ENCODE data around the gene ARAP2. TPM values are rescaled to one million over a fixed set of nuclear protein-coding genes. Genes with fewer than 3 reads are reported as not detected.
A peak's percentile ranks its signal among the peaks of the same experiment; 100 is the strongest.

The ARAP2 gene
- total and polyA plus RNA-seq, 7 experiments from 2014 or later = 10.4 to 78.5 (median 43.5) TPM

GRCh38 chr4:36180206-36180605 is 64.1 kb downstream of the ARAP2 start:
- no peak overlapping the region for H3K4me3 ChIP-seq (ENCODE audit: low read length)
- H3K36me3 Mint-ChIP-seq = peaks cover 0 to 57% (median 23%) of the 10 kb centered on the region in 5 donors
- POLR2A ChIA-PET = no interaction called here
- H3K27me3 Mint-ChIP-seq = no peaks in the 10 kb centered on the region
- CTCF ChIA-PET = interaction anchor here (0.7 kb wide), 1 partner anchor 16 kb away, joined by 3 read pairs; no protein-coding TSS in a partner anchor
- no peaks in the 10 kb centered on the region for H3K9me3 Mint-ChIP-seq
- no peaks in the 10 kb centered on the region for H3K4me1 ChIP-seq (ENCODE audit: control insufficient read depth in 2 of 2, insufficient read depth in 2 of 2, low read length in 2 of 2)
- no peaks in the 10 kb centered on the region for H3K9me3 ChIP-seq (ENCODE audit: control insufficient read depth in 2 of 3, low read length in 3 of 3)
- intact Hi-C loops (cut with micrococcal nuclease) = no loop called here
- ATAC-seq (no peak), DNase-seq (no peak)
- H3K27ac Mint-ChIP-seq = no peak overlapping the region
- H3K4me1 Mint-ChIP-seq = peaks cover 0 to 7% (median 4%) of the 10 kb centered on the region in 7 donors
- no peak overlapping the region for H3K27ac ChIP-seq (ENCODE audit: low read depth, low read length)
- peaks cover 3 to 7% (median 4%) of the 10 kb centered on the region in 3 experiments for H3K36me3 ChIP-seq (ENCODE audit: control insufficient read depth in 2 of 3, insufficient read depth in 3 of 3, low read length in 3 of 3)
- no peak overlapping the region for H3K4me3 Mint-ChIP-seq
- H3K27me3 ChIP-seq (ENCODE audit: control insufficient read depth in 2 of 2, insufficient read depth in 2 of 2, low read length in 2 of 2) = no peaks in the 10 kb centered on the region

- Mint-ChIP-seq H3K4me1 (peaks cover 0 to 13% (median 4%) of the 10 kb centered on the region in 7 donors), H3K4me3 (no peak overlapping the region), H3K36me3 (peaks cover 0 to 69% (median 31%) of the 10 kb centered on the region in 5 donors), H3K27ac (peak overlapping the region in 1 of 9 donors; percentile 7), H3K9me3 (no peaks in the 10 kb centered on the region), H3K27me3 (no peaks in the 10 kb centered on the region)
- H3K27me3 ChIP-seq (ENCODE audit: control insufficient read depth in 2 of 2, insufficient read depth in 2 of 2, low read length in 2 of 2) = no peaks in the 10 kb centered on the region
- ChIA-PET POLR2A (no interaction called here), CTCF (no interaction called here)
- H3K36me3 ChIP-seq (ENCODE audit: control insufficient read depth in 2 of 3, insufficient read depth in 3 of 3, low read length in 3 of 3) = peaks cover 0 to 7% (median 3%) of the 10 kb centered on the region in 3 experiments
- H3K4me3 ChIP-seq (ENCODE audit: low read length) = no peak overlapping the region
- no peak for DNase-seq
- H3K4me1 ChIP-seq (ENCODE audit: control insufficient read depth in 2 of 2, insufficient read depth in 2 of 2, low read length in 2 of 2) = no peaks in the 10 kb centered on the region
- H3K27ac ChIP-seq (ENCODE audit: low read depth, low read length) = no peak overlapping the region
- H3K9me3 ChIP-seq (ENCODE audit: control insufficient read depth in 2 of 3, low read length in 3 of 3) = no peaks in the 10 kb centered on the region
- no peak for ATAC-seq
- intact Hi-C loops (cut with micrococcal nuclease) = loop anchor here in 1 of 2 donors (10.0 kb wide), 1 partner anchor 244 kb away; no protein-coding TSS in a partner anchor
These were observed 65.8 kb downstream of the ARAP2 start for GRCh38 chr4:36178484-36178883.

GRCh38 chr4:36177946-36178345 is 66.4 kb downstream of the ARAP2 start:
- Histone ChIP-seq H3K36me3 (ENCODE audit: control insufficient read depth in 2 of 3, insufficient read depth in 3 of 3, low read length in 3 of 3) (peaks cover 0 to 7% (median 3%) of the 10 kb centered on the region in 3 experiments), H3K27ac (ENCODE audit: low read depth, low read length) (no peak overlapping the region), H3K4me3 (ENCODE audit: low read length) (no peak overlapping the region), H3K4me1 (ENCODE audit: control insufficient read depth in 2 of 2, insufficient read depth in 2 of 2, low read length in 2 of 2) (no peaks in the 10 kb centered on the region), H3K27me3 (ENCODE audit: control insufficient read depth in 2 of 2, insufficient read depth in 2 of 2, low read length in 2 of 2) (no peaks in the 10 kb centered on the region), H3K9me3 (ENCODE audit: control insufficient read depth in 2 of 3, low read length in 3 of 3) (no peaks in the 10 kb centered on the region)
- no peaks in the 10 kb centered on the region for H3K9me3 Mint-ChIP-seq
- peaks cover 0 to 13% (median 4%) of the 10 kb centered on the region in 7 donors for H3K4me1 Mint-ChIP-seq
- intact Hi-C loops (cut with micrococcal nuclease) = loop anchor here in 1 of 2 donors (10.0 kb wide), 1 partner anchor 243 kb away; no protein-coding TSS in a partner anchor
- ChIA-PET CTCF (no interaction called here), POLR2A (no interaction called here)
- no peak for ATAC-seq
- DNase-seq = no peak
- no peaks in the 10 kb centered on the region for H3K27me3 Mint-ChIP-seq
- no peak overlapping the region for H3K4me3 Mint-ChIP-seq
- peaks cover 0 to 67% (median 34%) of the 10 kb centered on the region in 5 donors for H3K36me3 Mint-ChIP-seq
- no peak overlapping the region for H3K27ac Mint-ChIP-seq

GRCh38 chr4:36174570-36174969 is 69.7 kb downstream of the ARAP2 start:
- peaks cover 0 to 58% (median 35%) of the 10 kb centered on the region in 5 donors for H3K36me3 Mint-ChIP-seq

GRCh38 chr4:36173905-36174304 is 70.4 kb downstream of the ARAP2 start:
- peaks cover 0 to 9% (median 0%) of the 10 kb centered on the region in 7 donors for H3K4me1 Mint-ChIP-seq
- H3K4me3 ChIP-seq (ENCODE audit: low read length) = no peak overlapping the region
- ChIA-PET POLR2A (no interaction called here), CTCF (no interaction called here)
- DNase-seq (no peak), ATAC-seq (no peak)
- no peak overlapping the region for H3K27ac ChIP-seq (ENCODE audit: low read depth, low read length)
- intact Hi-C loops (cut with micrococcal nuclease) = loop anchor here in 1 of 2 donors (10.0 kb wide), 1 partner anchor 239 kb away; no protein-coding TSS in a partner anchor
- no peak overlapping the region for H3K27ac Mint-ChIP-seq
- H3K9me3 ChIP-seq (ENCODE audit: control insufficient read depth in 2 of 3, low read length in 3 of 3) = no peaks in the 10 kb centered on the region
- peaks cover 0 to 7% (median 3%) of the 10 kb centered on the region in 3 experiments for H3K36me3 ChIP-seq (ENCODE audit: control insufficient read depth in 2 of 3, insufficient read depth in 3 of 3, low read length in 3 of 3)
- no peaks in the 10 kb centered on the region for H3K9me3 Mint-ChIP-seq
- H3K36me3 Mint-ChIP-seq = peaks cover 0 to 57% (median 32%) of the 10 kb centered on the region in 5 donors
- no peaks in the 10 kb centered on the region for H3K4me1 ChIP-seq (ENCODE audit: control insufficient read depth in 2 of 2, insufficient read depth in 2 of 2, low read length in 2 of 2)
- no peak overlapping the region for H3K4me3 Mint-ChIP-seq
- no peaks in the 10 kb centered on the region for H3K27me3 ChIP-seq (ENCODE audit: control insufficient read depth in 2 of 2, insufficient read depth in 2 of 2, low read length in 2 of 2)
- no peaks in the 10 kb centered on the region for H3K27me3 Mint-ChIP-seq

More at GRCh38 chr4:36174570-36174969, 69.7 kb downstream of the ARAP2 start:
- Histone ChIP-seq H3K4me3 (ENCODE audit: low read length) (no peak overlapping the region), H3K4me1 (ENCODE audit: control insufficient read depth in 2 of 2, insufficient read depth in 2 of 2, low read length in 2 of 2) (no peaks in the 10 kb centered on the region), H3K27ac (ENCODE audit: low read depth, low read length) (no peak overlapping the region), H3K36me3 (ENCODE audit: control insufficient read depth in 2 of 3, insufficient read depth in 3 of 3, low read length in 3 of 3) (peaks cover 0 to 7% (median 3%) of the 10 kb centered on the region in 3 experiments), H3K9me3 (ENCODE audit: control insufficient read depth in 2 of 3, low read length in 3 of 3) (no peaks in the 10 kb centered on the region), H3K27me3 (ENCODE audit: control insufficient read depth in 2 of 2, insufficient read depth in 2 of 2, low read length in 2 of 2) (no peaks in the 10 kb centered on the region)
- Mint-ChIP-seq H3K4me1 (peaks cover 0 to 9% (median 0%) of the 10 kb centered on the region in 7 donors), H3K4me3 (no peak overlapping the region), H3K27ac (no peak overlapping the region), H3K9me3 (no peaks in the 10 kb centered on the region), H3K27me3 (no peaks in the 10 kb centered on the region)
- intact Hi-C loops (cut with micrococcal nuclease) = loop anchor here in 1 of 2 donors (10.0 kb wide), 1 partner anchor 240 kb away; no protein-coding TSS in a partner anchor
- no peak for DNase-seq
- no peak for ATAC-seq
- CTCF ChIA-PET = no interaction called here
- POLR2A ChIA-PET = no interaction called here

- no peaks in the 10 kb centered on the region for H3K27me3 ChIP-seq (ENCODE audit: control insufficient read depth in 2 of 2, insufficient read depth in 2 of 2, low read length in 2 of 2)
- H3K27ac ChIP-seq (ENCODE audit: low read depth, low read length) = no peak overlapping the region
- Mint-ChIP-seq H3K27ac (no peak overlapping the region), H3K27me3 (no peaks in the 10 kb centered on the region), H3K36me3 (peaks cover 0 to 53% (median 26%) of the 10 kb centered on the region in 5 donors), H3K4me1 (peaks cover 0 to 7% (median 0%) of the 10 kb centered on the region in 7 donors), H3K4me3 (no peak overlapping the region), H3K9me3 (no peaks in the 10 kb centered on the region)
- CTCF ChIA-PET = no interaction called here
- ATAC-seq = no peak
- DNase-seq = no peak
- no peaks in the 10 kb centered on the region for H3K9me3 ChIP-seq (ENCODE audit: control insufficient read depth in 2 of 3, low read length in 3 of 3)
- intact Hi-C loops (cut with micrococcal nuclease) = loop anchor here in 1 of 2 donors (10.0 kb wide), 1 partner anchor 238 kb away; no protein-coding TSS in a partner anchor
- H3K36me3 ChIP-seq (ENCODE audit: control insufficient read depth in 2 of 3, insufficient read depth in 3 of 3, low read length in 3 of 3) = peaks cover 0 to 3% (median 3%) of the 10 kb centered on the region in 3 experiments
- POLR2A ChIA-PET = no interaction called here
- no peak overlapping the region for H3K4me3 ChIP-seq (ENCODE audit: low read length)
- no peaks in the 10 kb centered on the region for H3K4me1 ChIP-seq (ENCODE audit: control insufficient read depth in 2 of 2, insufficient read depth in 2 of 2, low read length in 2 of 2)
These were observed 71.7 kb downstream of the ARAP2 start for GRCh38 chr4:36172656-36173055.
